Sigmoid colon (tissue), 4 donors: Measurements from ENCODE around the gene CFAP46.
"Not testable (repeated sequence)": the region's sequence is repeated elsewhere in the genome, so short reads cannot be mapped to it uniquely, and the experiment has no call there.

Source experiments
- EP300 ChIP-seq, 4 donors: sonication (generic); formaldehyde crosslinking; IDR thresholded peaks; one replicate each; pipeline ENCODE4 v1.6.1; 2017; ENCODE audit warnings: antibody characterized with exemption in 4 of 4
- POLR2A ChIP-seq, 2 donors: fragments of 450-650 bp; IDR thresholded peaks; one replicate each; pipeline ENCODE4 v1.6.1; 2016; ENCODE audit warnings: antibody characterized with exemption in 2 of 2, mild to moderate bottlenecking in 2 of 2, moderate library complexity in 2 of 2
- POLR2AphosphoS5 ChIP-seq, 4 donors: sonication (generic); formaldehyde crosslinking; IDR thresholded peaks; one replicate each; pipeline ENCODE4 v1.6.1; 2017; ENCODE audit warnings: antibody characterized with exemption in 4 of 4
- TF ChIP-seq, protein P1 (sequence below), 4 experiments: fragments of 450-650 bp in 3 of 4; fragments of 200-600 bp in 1 of 4; IDR thresholded peaks; one replicate each; pipeline ENCODE4 v1.5.1; 2016 to 2019; ENCODE audit warnings: antibody characterized with exemption in 4 of 4, mild to moderate bottlenecking in 3 of 4, moderate library complexity in 2 of 4

DNA sequence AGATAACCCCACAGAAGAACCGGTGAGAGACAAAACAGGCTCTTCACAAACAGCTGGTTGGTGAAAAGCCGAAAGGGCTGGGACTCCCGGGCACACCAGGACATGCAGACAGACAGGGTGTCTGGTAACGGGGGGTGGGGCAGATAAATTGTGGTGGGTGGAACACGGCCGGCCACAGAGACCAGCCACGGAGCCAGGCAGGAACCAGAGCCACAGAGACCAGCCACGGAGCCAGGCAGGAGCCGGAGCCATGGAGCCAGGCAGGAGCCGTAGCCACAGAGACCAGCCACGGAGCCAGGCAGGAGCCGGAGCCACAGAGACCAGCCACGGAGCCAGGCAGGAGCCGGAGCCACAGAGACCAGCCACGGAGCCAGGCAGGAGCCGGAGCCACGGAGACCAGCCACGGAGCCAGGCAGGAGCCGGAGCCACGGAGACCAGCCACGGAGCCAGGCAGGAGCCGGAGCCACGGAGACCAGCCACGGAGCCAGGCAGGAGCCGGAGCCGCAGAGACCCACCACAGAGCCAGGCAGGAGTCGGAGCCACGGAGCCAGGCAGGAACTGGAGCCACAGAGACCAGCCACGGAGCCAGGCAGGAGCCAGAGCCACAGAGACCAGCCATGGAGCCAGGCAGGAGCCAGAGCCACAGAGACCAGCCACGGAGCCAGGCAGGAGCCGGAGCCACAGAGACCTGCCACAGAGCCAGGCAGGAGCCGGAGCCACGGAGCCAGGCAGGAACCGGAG is 116.4 kb downstream of the CFAP46 start:
- TF ChIP-seq, protein P1, sequence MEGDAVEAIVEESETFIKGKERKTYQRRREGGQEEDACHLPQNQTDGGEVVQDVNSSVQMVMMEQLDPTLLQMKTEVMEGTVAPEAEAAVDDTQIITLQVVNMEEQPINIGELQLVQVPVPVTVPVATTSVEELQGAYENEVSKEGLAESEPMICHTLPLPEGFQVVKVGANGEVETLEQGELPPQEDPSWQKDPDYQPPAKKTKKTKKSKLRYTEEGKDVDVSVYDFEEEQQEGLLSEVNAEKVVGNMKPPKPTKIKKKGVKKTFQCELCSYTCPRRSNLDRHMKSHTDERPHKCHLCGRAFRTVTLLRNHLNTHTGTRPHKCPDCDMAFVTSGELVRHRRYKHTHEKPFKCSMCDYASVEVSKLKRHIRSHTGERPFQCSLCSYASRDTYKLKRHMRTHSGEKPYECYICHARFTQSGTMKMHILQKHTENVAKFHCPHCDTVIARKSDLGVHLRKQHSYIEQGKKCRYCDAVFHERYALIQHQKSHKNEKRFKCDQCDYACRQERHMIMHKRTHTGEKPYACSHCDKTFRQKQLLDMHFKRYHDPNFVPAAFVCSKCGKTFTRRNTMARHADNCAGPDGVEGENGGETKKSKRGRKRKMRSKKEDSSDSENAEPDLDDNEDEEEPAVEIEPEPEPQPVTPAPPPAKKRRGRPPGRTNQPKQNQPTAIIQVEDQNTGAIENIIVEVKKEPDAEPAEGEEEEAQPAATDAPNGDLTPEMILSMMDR (IDR thresholded peaks at IDR 0.05) = not testable (repeated sequence)
- TF ChIP-seq POLR2AphosphoS5, POLR2A, EP300 (IDR thresholded peaks at IDR 0.05): not testable (repeated sequence)
